Measurements from ENCODE around the gene IL5RA.
A peak's percentile ranks its signal among the peaks of the same experiment; 100 is the strongest.

IL5RA gene

DNA sequence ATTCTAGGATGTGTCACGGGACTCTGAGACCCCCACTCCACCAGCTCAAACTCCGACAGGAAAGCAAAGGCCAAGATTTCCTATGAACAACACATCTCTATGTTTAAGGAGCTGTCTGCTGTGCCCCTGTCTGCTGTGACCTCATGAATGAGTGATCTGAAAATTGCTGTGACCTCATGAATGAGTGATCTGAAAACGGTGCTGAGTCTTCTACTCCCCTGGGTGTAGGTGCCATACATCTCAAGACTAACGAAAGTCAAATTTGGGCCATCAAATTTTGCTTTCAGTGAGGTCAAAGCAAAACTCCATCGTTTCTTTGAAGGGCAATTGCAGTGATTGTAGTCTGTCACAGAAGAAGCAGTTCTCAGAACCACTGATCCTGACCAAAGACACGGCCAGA, 24.4 kb downstream of the IL5RA start:
- Histone ChIP-seq H3K4me1 (ENCODE audit: control insufficient read depth in 1 of 2, insufficient read depth in 1 of 2, low read depth in 1 of 2, low read length in 1 of 2) (peaks cover 42 to 53% of the 10 kb centered on the region in 2 experiments), H3K27ac (peak overlapping the region; percentile 55), H3K27me3 (no peaks in the 10 kb centered on the region), H3K9me3 (no peaks in the 10 kb centered on the region), H3K4me3 (ENCODE audit: low read depth in 1 of 2, low read length in 1 of 2) (no peak overlapping the region), H3K36me3 (no peaks in the 10 kb centered on the region)
- TF ChIP-seq, protein P1, sequence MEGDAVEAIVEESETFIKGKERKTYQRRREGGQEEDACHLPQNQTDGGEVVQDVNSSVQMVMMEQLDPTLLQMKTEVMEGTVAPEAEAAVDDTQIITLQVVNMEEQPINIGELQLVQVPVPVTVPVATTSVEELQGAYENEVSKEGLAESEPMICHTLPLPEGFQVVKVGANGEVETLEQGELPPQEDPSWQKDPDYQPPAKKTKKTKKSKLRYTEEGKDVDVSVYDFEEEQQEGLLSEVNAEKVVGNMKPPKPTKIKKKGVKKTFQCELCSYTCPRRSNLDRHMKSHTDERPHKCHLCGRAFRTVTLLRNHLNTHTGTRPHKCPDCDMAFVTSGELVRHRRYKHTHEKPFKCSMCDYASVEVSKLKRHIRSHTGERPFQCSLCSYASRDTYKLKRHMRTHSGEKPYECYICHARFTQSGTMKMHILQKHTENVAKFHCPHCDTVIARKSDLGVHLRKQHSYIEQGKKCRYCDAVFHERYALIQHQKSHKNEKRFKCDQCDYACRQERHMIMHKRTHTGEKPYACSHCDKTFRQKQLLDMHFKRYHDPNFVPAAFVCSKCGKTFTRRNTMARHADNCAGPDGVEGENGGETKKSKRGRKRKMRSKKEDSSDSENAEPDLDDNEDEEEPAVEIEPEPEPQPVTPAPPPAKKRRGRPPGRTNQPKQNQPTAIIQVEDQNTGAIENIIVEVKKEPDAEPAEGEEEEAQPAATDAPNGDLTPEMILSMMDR (IDR thresholded peaks at IDR 0.05) = no peak

DNA sequence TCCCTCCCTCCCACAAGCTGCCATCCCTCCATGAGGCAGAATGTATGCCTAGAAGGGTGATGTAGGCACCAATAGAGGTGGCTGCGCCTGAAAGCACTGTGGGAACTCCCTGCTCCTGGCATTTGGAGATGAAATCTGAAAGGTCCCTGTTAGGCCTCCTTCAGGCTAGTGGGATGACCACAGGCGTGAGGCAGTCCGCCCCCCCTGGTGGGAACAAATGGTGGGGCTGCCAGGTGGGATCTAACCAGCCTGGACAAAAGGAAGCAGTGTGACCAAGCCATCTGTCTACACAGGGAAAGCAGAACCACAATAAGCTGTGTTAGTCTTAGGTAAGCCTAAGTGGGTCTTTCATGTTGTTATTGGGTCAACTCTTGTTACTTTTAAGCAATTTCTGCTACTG, 25.3 kb downstream of the IL5RA start:
- peak overlapping the region; percentile 55 for H3K27ac ChIP-seq
- no peaks in the 10 kb centered on the region for H3K36me3 ChIP-seq
- H3K27me3 ChIP-seq = no peaks in the 10 kb centered on the region
- H3K4me3 ChIP-seq (ENCODE audit: low read depth in 1 of 2, low read length in 1 of 2) = no peak overlapping the region
- peaks cover 42 to 53% of the 10 kb centered on the region in 2 experiments for H3K4me1 ChIP-seq (ENCODE audit: control insufficient read depth in 1 of 2, insufficient read depth in 1 of 2, low read depth in 1 of 2, low read length in 1 of 2)
- TF ChIP-seq, protein P1 (IDR thresholded peaks at IDR 0.05) = no peak
- no peaks in the 10 kb centered on the region for H3K9me3 ChIP-seq

DNA sequence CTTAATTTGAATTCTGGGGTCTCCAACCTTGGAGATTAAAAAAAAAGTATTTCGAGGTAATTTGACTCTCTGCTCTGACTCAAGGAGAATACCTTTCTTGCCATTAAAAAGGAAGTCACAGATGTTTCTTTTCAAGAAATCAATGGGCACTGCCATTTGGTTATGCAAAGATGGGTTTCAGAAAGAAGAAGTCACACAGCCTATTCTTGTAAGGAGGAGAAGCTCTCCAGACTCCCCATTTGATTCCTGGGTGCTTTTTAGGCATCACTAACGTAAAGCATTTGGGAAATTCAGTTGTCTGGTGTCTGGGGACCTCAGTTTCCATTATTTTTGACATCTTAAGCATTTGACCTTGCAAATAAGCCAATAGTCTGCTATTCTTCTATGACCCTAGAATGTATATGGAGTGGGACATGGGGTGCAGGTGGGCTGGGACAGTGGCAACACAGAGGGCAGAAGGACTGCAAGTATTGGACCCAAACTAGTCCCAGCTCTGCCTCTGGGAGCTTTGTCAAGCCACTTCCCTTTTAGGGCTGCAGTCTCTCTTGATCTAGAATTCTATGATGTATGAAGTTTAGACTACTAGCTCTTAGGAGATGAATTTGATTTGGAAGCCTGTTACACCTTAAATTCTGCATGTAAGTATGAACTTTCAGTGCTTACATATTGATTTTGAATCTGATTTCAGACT, 27.8 kb downstream of the IL5RA start:
- TF ChIP-seq, protein P1 (IDR thresholded peaks at IDR 0.05) = no peak
- H3K9me3 ChIP-seq = no peaks in the 10 kb centered on the region
- no peak overlapping the region for H3K27ac ChIP-seq
- no peaks in the 10 kb centered on the region for H3K27me3 ChIP-seq
- H3K4me1 ChIP-seq (ENCODE audit: control insufficient read depth in 1 of 2, insufficient read depth in 1 of 2, low read depth in 1 of 2, low read length in 1 of 2) = peaks cover 42 to 53% of the 10 kb centered on the region in 2 experiments
- no peak overlapping the region for H3K4me3 ChIP-seq (ENCODE audit: low read depth in 1 of 2, low read length in 1 of 2)
- H3K36me3 ChIP-seq = no peaks in the 10 kb centered on the region

DNA sequence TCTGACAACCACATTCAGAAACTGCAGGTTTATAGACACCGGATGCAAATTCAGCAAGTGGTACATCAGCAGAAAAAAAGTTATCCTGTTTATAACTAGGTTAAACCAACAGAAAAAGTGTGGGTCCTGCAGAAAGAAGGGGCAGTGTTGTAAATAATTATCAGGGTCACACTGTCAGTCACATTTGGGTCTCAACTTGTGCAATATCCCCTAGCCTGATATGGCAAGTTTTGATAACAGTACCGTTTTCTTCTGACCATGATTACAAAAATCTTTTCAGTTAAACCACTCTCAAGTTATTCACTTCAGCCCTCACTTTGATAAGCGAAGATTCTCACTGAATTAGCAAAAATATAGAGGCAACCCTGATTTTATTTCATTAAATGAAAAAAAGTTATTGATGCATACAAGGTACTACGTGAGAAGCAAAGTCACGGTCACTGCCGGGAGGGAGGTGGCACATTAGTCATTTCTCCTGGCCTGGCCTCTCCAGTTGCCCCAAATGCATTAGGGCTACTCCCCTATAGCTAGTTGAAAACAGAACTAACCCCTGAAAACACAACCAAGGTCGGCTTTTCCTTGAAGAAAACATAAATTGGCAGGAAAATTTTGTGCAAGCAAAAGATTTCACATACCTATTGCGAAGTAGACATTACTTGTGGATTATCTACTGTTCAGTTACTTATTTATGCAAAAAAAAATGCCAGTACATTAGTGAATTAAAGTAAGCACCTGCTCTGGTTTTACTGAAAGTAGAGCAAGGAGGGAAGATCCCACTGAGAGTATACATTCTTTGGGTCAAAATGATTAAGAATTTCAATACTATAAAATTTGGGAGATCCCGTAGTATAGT, 28.6 kb downstream of the IL5RA start:
- no peak overlapping the region for H3K4me3 ChIP-seq (ENCODE audit: low read depth in 1 of 2, low read length in 1 of 2)
- no peaks in the 10 kb centered on the region for H3K36me3 ChIP-seq
- no peaks in the 10 kb centered on the region for H3K9me3 ChIP-seq
- TF ChIP-seq, protein P1 (IDR thresholded peaks at IDR 0.05) = no peak
- H3K4me1 ChIP-seq (ENCODE audit: control insufficient read depth in 1 of 2, insufficient read depth in 1 of 2, low read depth in 1 of 2, low read length in 1 of 2) = peaks cover 39 to 46% of the 10 kb centered on the region in 2 experiments
- no peak overlapping the region for H3K27ac ChIP-seq
- H3K27me3 ChIP-seq = no peaks in the 10 kb centered on the region

DNA sequence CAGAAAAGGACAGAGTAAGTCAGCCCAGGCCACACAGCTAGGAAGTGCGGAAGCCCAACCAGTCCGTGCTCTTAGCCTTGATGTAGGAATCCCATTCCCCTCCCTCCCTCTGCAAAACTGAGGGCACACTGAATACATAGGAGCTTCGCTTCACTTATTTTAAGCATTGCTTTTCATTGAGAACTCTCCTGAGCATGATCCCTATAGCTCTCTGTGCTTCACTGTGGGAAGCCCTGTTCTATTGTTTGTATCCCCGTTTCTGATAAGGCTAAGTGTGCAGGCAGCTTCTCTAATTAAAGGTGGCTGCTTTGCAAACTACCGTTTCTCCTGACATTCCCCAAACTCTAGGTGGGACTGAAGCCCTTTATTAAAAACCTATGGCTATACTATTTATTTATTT, 29.9 kb downstream of the IL5RA start:
- Histone ChIP-seq H3K4me3 (ENCODE audit: low read depth in 1 of 2, low read length in 1 of 2) (no peak overlapping the region), H3K27ac (no peak overlapping the region), H3K36me3 (no peaks in the 10 kb centered on the region), H3K9me3 (no peaks in the 10 kb centered on the region), H3K27me3 (no peaks in the 10 kb centered on the region), H3K4me1 (ENCODE audit: control insufficient read depth in 1 of 2, insufficient read depth in 1 of 2, low read depth in 1 of 2, low read length in 1 of 2) (peaks cover 26 to 33% of the 10 kb centered on the region in 2 experiments)
- TF ChIP-seq, protein P1 (IDR thresholded peaks at IDR 0.05) = no peak

All from neutrophil (primary cell).